Cardiac fibroblast (primary cell): ENCODE results near the gene TRAF2.

ENCODE experiments used
- DNase-seq, 2 donors: peaks; one replicate each; pipeline versions ENCODE4 v3.0.0 to v3.0.0-alpha.2; 2010; ENCODE audit warnings: low read depth in 2 of 2
- H3K4me3 ChIP-seq, 2 donors: replicated peaks in 1 of 2; 1 replicate in 1 of 2; 2 replicates in 1 of 2; pipeline ENCODE4 v1.5.1; 2011; ENCODE audit warnings: low read depth in 2 of 2, low read length in 2 of 2, mild to moderate bottlenecking in 2 of 2, moderate library complexity in 1 of 2
- CTCF ChIP-seq: IDR thresholded peaks from one replicate; pipeline ENCODE4 v1.5.1; 2011; ENCODE audit warnings: low read depth, mild to moderate bottlenecking, low read length, inconsistent platforms

The TRAF2 gene

GRCh38 chr9:136920734-136921231 lies 34.5 kb downstream of the TRAF2 start:
- TF ChIP-seq CTCF: no peak

GRCh38 chr9:136921307-136921706 lies 35.0 kb downstream of the TRAF2 start:
- no peak for DNase-seq
- TF ChIP-seq CTCF: no peak
- no peak overlapping the region for H3K4me3 ChIP-seq

More at GRCh38 chr9:136920734-136921231, 34.5 kb downstream of the TRAF2 start:
- no peak for DNase-seq
- no peak overlapping the region for H3K4me3 ChIP-seq

- H3K4me3 ChIP-seq: no peak overlapping the region
- DNase-seq: no peak
- no peak for TF ChIP-seq CTCF
These were observed 35.4 kb downstream of the TRAF2 start for GRCh38 chr9:136921718-136922117.

- no peak overlapping the region for H3K4me3 ChIP-seq
- no peak for TF ChIP-seq CTCF
- DNase-seq: no peak
These were observed 36.2 kb downstream of the TRAF2 start for GRCh38 chr9:136922540-136922939.

- no peak for TF ChIP-seq CTCF
- no peak overlapping the region for H3K4me3 ChIP-seq
- no peak for DNase-seq
These were observed 37.6 kb downstream of the TRAF2 start for GRCh38 chr9:136923881-136924280.

GRCh38 chr9:136925414-136926153 lies 39.3 kb downstream of the TRAF2 start:
- no peak overlapping the region for H3K4me3 ChIP-seq
- no peak for TF ChIP-seq CTCF
- no peak for DNase-seq
